ENCODE measurements around the gene RNF223.

- TF ChIP-seq, protein P1, sequence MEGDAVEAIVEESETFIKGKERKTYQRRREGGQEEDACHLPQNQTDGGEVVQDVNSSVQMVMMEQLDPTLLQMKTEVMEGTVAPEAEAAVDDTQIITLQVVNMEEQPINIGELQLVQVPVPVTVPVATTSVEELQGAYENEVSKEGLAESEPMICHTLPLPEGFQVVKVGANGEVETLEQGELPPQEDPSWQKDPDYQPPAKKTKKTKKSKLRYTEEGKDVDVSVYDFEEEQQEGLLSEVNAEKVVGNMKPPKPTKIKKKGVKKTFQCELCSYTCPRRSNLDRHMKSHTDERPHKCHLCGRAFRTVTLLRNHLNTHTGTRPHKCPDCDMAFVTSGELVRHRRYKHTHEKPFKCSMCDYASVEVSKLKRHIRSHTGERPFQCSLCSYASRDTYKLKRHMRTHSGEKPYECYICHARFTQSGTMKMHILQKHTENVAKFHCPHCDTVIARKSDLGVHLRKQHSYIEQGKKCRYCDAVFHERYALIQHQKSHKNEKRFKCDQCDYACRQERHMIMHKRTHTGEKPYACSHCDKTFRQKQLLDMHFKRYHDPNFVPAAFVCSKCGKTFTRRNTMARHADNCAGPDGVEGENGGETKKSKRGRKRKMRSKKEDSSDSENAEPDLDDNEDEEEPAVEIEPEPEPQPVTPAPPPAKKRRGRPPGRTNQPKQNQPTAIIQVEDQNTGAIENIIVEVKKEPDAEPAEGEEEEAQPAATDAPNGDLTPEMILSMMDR (IDR thresholded peaks at IDR 0.05; ENCODE audit: low read depth, low read length, missing input control), result no peak
- no peak for TF ChIP-seq EGR1 (IDR thresholded peaks at IDR 0.05; ENCODE audit: low read depth in 2 of 2)
- no peak for TF ChIP-seq MAX (IDR thresholded peaks at IDR 0.05)
- no peak for TF ChIP-seq RAD21 (IDR thresholded peaks at IDR 0.05)
Measured at GRCh38 chr1:1025730-1026129, 48.4 kb downstream of the RNF223 start.

Measured in liver (tissue), 3 donors.